HepG2 (cell line): ENCODE measurements around the gene DUSP22. TPM values are rescaled to one million over a fixed set of nuclear protein-coding genes. Genes with fewer than 3 reads are reported as not detected.
A peak's percentile ranks its signal among the peaks of the same experiment; 100 is the strongest.

ENCODE experiments used
- ATF7 ChIP-seq, 2 experiments: fragments of 450-650 bp in 1 of 2; sonication (generic) in 1 of 2; formaldehyde crosslinking in 1 of 2; IDR thresholded peaks; 2 replicates each; pipeline versions ENCODE4 v1.4.0 to v1.6.1; 2016 to 2020; ENCODE audit warnings: antibody characterized with exemption in 1 of 2, mild to moderate bottlenecking in 1 of 2, missing genetic modification reagents in 1 of 2
- CBFB ChIP-seq: sonication (generic); formaldehyde crosslinking; IDR thresholded peaks from 2 replicates; pipeline ENCODE4 v1.4.0; 2020; ENCODE audit warnings: missing genetic modification reagents
- ELF3 ChIP-seq: IDR thresholded peaks from 2 replicates; pipeline ENCODE4 v1.6.1; 2016; ENCODE audit warnings: missing genetic modification reagents, missing compliant biosample characterization
- FOXC1 ChIP-seq: sonication (generic); formaldehyde crosslinking; IDR thresholded peaks from 2 replicates; pipeline ENCODE4 v1.8.0; 2022; ENCODE audit warnings: mild to moderate bottlenecking, missing genetic modification reagents, borderline replicate concordance
- HIVEP1 ChIP-seq: sonication (generic); formaldehyde crosslinking; IDR thresholded peaks from 2 replicates; pipeline ENCODE4 v1.4.0; 2020; ENCODE audit warnings: mild to moderate bottlenecking, missing genetic modification reagents
- KAT8 ChIP-seq: IDR thresholded peaks from 2 replicates; pipeline ENCODE4 v1.6.1; 2016; ENCODE audit warnings: missing genetic modification reagents, missing compliant biosample characterization
- MBNL3 ChIP-seq: fragments of 250-450 bp; sonication (Bioruptor Pico); conservative IDR thresholded peaks from 2 replicates; pipeline ENCODE4 v1.8.0; 2022; ENCODE audit warnings: mild to moderate bottlenecking, inconsistent platforms
- MED1 ChIP-seq: sonication (generic); formaldehyde crosslinking; IDR thresholded peaks from 2 replicates; pipeline ENCODE4 v1.4.0; 2020; ENCODE audit warnings: missing genetic modification reagents
- NR3C1 ChIP-seq: sonication (generic); formaldehyde crosslinking; IDR thresholded peaks from 2 replicates; pipeline ENCODE4 v1.4.0; 2020; ENCODE audit warnings: missing genetic modification reagents
- STAG1 ChIP-seq: sonication (generic); formaldehyde crosslinking; IDR thresholded peaks from 2 replicates; pipeline ENCODE4 v1.4.0; 2020; ENCODE audit warnings: missing genetic modification reagents
- TCF12 ChIP-seq, 2 experiments: fragments of 450-650 bp in 1 of 2; sonication (generic) in 1 of 2; formaldehyde crosslinking in 1 of 2; IDR thresholded peaks; 2 replicates each; pipeline versions ENCODE4 v1.6.1 to v1.8.0; 2017 to 2022; ENCODE audit warnings: antibody characterized with exemption in 1 of 2, mild to moderate bottlenecking in 1 of 2, missing genetic modification reagents in 1 of 2, moderate library complexity in 1 of 2
- TP53 ChIP-seq: sonication (generic); formaldehyde crosslinking; conservative IDR thresholded peaks from 2 replicates; pipeline ENCODE4 v1.4.0; 2020; ENCODE audit warnings: missing genetic modification reagents
- XRCC5 ChIP-seq: fragments of 200-400 bp; formaldehyde crosslinking; optimal IDR thresholded peaks from 2 replicates; pipeline ENCODE3; 2017; ENCODE audit warnings: mild to moderate bottlenecking, low read length
- ZNF20 ChIP-seq: sonication (generic); formaldehyde crosslinking; IDR thresholded peaks from 2 replicates; pipeline ENCODE4 v1.4.0; 2020; ENCODE audit warnings: mild to moderate bottlenecking, moderate library complexity, missing genetic modification reagents
- ZNF564 ChIP-seq: sonication (generic); formaldehyde crosslinking; IDR thresholded peaks from 2 replicates; pipeline ENCODE4 v1.8.1; 2023; ENCODE audit warnings: mild to moderate bottlenecking, missing genetic modification reagents
- ZNF570 ChIP-seq: sonication (generic); formaldehyde crosslinking; IDR thresholded peaks from 2 replicates; pipeline ENCODE4 v1.4.0; 2020; ENCODE audit warnings: mild to moderate bottlenecking, missing genetic modification reagents, borderline replicate concordance
- polyA plus RNA-seq, 8 experiments: library from polyadenylated mRNA; depleted of rRNA in 3 of 8; stranded (reverse) in 7 of 8; unstranded in 1 of 8; fragments of >200 nt; fragmentation: Illumina TruSeq in 4 of 8; extraction: Trizol in 4 of 8; gene quantifications; 2 replicates each; pipeline versions ENCODE4 v1.2.1 to v1.2.3, GENCODE V29; 2011 to 2016; ENCODE audit warnings: low read depth in 4 of 8, missing spikeins in 1 of 8, mixed read lengths in 1 of 8; ENCODE audit not compliant: insufficient read depth in 1 of 8
- total RNA-seq, 5 experiments: library from RNA; depleted of rRNA; stranded (reverse); fragments of >200 nt; fragmentation: Illumina TruSeq; extraction: Trizol; gene quantifications; 2 replicates each; pipeline ENCODE4 v1.2.3, GENCODE V29; 2016; ENCODE audit warnings: low read depth in 1 of 5
- TF ChIP-seq, protein P1 (sequence below): sonication (generic); formaldehyde crosslinking; IDR thresholded peaks from 2 replicates; pipeline ENCODE4 v1.4.0; 2020; ENCODE audit warnings: missing genetic modification reagents, borderline replicate concordance
- TF ChIP-seq, protein P2 (sequence below): sonication (generic); formaldehyde crosslinking; IDR thresholded peaks from 2 replicates; pipeline ENCODE4 v1.5.0; 2020; ENCODE audit warnings: mild to moderate bottlenecking, missing genetic modification reagents
- TF ChIP-seq, protein P3 (sequence below): sonication (generic); formaldehyde crosslinking; conservative IDR thresholded peaks from 2 replicates; pipeline ENCODE4 v1.4.0; 2020; ENCODE audit warnings: missing genetic modification reagents

DUSP22 gene
- total and polyA plus RNA-seq, 2 of the 13 experiments (the other 11 are each of a cell fraction or from before 2014, with no cell fraction given) = 20.2 to 32.8 TPM

DNA sequence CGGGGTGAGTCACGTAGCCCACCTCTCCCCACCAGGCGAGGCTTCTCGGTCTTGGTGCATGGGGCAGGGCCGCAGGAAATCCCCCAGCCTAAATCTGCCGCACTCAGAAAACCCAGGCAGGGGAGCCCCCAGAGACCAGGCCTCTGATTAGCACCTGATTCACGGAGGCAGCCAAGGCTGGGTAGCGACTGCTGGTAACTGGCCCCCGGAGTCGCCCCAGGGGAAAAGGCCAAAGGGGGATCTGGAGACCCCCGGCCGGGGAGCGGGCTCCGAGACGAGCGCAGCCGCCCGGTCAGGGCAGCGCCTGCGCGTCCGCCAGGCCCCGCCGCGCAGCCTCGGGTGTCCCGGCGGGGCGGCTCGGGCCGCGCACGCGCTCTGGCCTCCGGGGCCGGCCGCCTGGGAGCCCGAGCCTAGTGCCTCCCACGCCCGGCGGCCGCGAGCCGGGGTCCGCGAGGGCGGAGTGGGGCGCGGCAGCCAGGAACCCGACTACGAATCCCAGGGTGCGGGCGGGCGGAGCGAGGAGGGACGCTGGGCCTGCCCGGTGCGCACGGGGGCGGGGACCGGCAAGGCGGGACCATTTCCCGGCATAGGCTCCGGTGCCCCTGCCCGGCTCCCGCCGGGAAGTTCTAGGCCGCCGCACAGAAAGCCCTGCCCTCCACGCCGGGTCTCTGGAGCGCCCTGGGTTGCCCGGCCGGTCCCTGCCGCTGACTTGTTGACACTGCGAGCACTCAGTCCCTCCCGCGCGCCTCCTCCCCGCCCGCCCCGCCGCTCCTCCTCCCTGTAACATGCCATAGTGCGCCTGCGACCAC lies at the start of gene DUSP22 (continued):
- TF ChIP-seq ZNF20 (CRISPR knock-in tag) = no peak
- TF ChIP-seq TCF12 (IDR thresholded peaks at IDR 0.05) = no peak
- no peak for TF ChIP-seq TCF12 (CRISPR knock-in tag; IDR thresholded peaks at IDR 0.05)
- no peak for TF ChIP-seq NR3C1 (CRISPR knock-in tag)
- TF ChIP-seq ZNF564 (CRISPR knock-in tag) = no peak; the same call in 1 of the 2 replicates
- peak; percentile 63 for TF ChIP-seq XRCC5
- no peak for TF ChIP-seq ZNF570 (CRISPR knock-in tag)
- no peak for TF ChIP-seq STAG1 (CRISPR knock-in tag)
- TF ChIP-seq, protein P1, sequence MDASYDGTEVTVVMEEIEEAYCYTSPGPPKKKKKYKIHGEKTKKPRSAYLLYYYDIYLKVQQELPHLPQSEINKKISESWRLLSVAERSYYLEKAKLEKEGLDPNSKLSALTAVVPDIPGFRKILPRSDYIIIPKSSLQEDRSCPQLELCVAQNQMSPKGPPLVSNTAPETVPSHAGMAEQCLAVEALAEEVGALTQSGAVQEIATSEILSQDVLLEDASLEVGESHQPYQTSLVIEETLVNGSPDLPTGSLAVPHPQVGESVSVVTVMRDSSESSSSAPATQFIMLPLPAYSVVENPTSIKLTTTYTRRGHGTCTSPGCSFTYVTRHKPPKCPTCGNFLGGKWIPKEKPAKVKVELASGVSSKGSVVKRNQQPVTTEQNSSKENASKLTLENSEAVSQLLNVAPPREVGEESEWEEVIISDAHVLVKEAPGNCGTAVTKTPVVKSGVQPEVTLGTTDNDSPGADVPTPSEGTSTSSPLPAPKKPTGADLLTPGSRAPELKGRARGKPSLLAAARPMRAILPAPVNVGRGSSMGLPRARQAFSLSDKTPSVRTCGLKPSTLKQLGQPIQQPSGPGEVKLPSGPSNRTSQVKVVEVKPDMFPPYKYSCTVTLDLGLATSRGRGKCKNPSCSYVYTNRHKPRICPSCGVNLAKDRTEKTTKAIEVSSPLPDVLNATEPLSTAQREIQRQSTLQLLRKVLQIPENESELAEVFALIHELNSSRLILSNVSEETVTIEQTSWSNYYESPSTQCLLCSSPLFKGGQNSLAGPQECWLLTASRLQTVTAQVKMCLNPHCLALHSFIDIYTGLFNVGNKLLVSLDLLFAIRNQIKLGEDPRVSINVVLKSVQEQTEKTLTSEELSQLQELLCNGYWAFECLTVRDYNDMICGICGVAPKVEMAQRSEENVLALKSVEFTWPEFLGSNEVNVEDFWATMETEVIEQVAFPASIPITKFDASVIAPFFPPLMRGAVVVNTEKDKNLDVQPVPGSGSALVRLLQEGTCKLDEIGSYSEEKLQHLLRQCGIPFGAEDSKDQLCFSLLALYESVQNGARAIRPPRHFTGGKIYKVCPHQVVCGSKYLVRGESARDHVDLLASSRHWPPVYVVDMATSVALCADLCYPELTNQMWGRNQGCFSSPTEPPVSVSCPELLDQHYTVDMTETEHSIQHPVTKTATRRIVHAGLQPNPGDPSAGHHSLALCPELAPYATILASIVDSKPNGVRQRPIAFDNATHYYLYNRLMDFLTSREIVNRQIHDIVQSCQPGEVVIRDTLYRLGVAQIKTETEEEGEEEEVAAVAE (CRISPR knock-in tag) = peak; percentile 10; the same call in 1 of the 2 replicates
- TF ChIP-seq CBFB (CRISPR knock-in tag) = peak; percentile 15; the same call in 1 of the 2 replicates
- TF ChIP-seq HIVEP1 = 0 out of 2 replicates have a peak, but pooled peaks have one; percentile 33
- TF ChIP-seq MED1 (CRISPR knock-in tag) = peak; percentile 13; the same call in 1 of the 2 replicates
- TF ChIP-seq, protein P2, sequence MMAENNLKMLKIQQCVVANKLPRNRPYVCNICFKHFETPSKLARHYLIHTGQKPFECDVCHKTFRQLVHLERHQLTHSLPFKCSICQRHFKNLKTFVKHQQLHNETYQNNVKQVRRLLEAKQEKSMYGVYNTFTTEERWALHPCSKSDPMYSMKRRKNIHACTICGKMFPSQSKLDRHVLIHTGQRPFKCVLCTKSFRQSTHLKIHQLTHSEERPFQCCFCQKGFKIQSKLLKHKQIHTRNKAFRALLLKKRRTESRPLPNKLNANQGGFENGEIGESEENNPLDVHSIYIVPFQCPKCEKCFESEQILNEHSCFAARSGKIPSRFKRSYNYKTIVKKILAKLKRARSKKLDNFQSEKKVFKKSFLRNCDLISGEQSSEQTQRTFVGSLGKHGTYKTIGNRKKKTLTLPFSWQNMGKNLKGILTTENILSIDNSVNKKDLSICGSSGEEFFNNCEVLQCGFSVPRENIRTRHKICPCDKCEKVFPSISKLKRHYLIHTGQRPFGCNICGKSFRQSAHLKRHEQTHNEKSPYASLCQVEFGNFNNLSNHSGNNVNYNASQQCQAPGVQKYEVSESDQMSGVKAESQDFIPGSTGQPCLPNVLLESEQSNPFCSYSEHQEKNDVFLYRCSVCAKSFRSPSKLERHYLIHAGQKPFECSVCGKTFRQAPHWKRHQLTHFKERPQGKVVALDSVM (CRISPR knock-in tag) = peak; percentile 65
- no peak; the same call in 1 of the 2 replicates for TF ChIP-seq TP53 (CRISPR knock-in tag)
- TF ChIP-seq ELF3 (CRISPR knock-in tag) = no peak
- no peak; the same call in 1 of the 2 replicates for TF ChIP-seq FOXC1 (CRISPR knock-in tag)
- no peak for TF ChIP-seq ATF7 (IDR thresholded peaks at IDR 0.05)
- no peak for TF ChIP-seq ATF7 (CRISPR knock-in tag; IDR thresholded peaks at IDR 0.05)
- TF ChIP-seq, protein P3, sequence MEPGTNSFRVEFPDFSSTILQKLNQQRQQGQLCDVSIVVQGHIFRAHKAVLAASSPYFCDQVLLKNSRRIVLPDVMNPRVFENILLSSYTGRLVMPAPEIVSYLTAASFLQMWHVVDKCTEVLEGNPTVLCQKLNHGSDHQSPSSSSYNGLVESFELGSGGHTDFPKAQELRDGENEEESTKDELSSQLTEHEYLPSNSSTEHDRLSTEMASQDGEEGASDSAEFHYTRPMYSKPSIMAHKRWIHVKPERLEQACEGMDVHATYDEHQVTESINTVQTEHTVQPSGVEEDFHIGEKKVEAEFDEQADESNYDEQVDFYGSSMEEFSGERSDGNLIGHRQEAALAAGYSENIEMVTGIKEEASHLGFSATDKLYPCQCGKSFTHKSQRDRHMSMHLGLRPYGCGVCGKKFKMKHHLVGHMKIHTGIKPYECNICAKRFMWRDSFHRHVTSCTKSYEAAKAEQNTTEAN (CRISPR knock-in tag) = no peak; the same call in 1 of the 2 replicates
- no peak for TF ChIP-seq MBNL3 (CRISPR knock-in tag)
- peak; percentile 31; the same call in 1 of the 2 replicates for TF ChIP-seq KAT8 (CRISPR knock-in tag)
